OCI-LY3 (cell line): Measurements from ENCODE around the gene NUP93.
A peak's percentile ranks its signal among the peaks of the same experiment; 100 is the strongest.
"Not testable (repeated sequence)": the region's sequence is repeated elsewhere in the genome, so short reads cannot be mapped to it uniquely, and the experiment has no call there.

Source experiments
- H2AFZ ChIP-seq: fragments of 200-600, 300-600 bp; shearing (Covaris generic); 2 replicates; pipeline ENCODE4 v1.6.0; 2014; ENCODE audit warnings: antibody characterized with exemption, low read depth, low read length
- H3K27ac ChIP-seq: fragments of 200-600, 300-600 bp; sonication (generic); 2 replicates; pipeline ENCODE4 v1.5.1; 2014; ENCODE audit warnings: mild to moderate bottlenecking, low read length, moderate library complexity, mixed read lengths
- H3K27me3 ChIP-seq: fragments of 200-600, 300-600 bp; sonication (generic); 2 replicates; pipeline ENCODE4 v1.6.1; 2014; ENCODE audit warnings: low read depth, low read length, mixed read lengths
- H3K36me3 ChIP-seq: fragments of 200-600, 300-600 bp; sonication (generic); replicated peaks from 2 replicates; pipeline ENCODE3; 2014; ENCODE audit warnings: low read depth, low read length, mixed read lengths
- H3K4me1 ChIP-seq: fragments of 300-600, 200-600 bp; sonication (generic); 2 replicates; pipeline ENCODE4 v1.6.1; 2014; ENCODE audit warnings: low read length, mixed read lengths
- H3K4me2 ChIP-seq: fragments of 200-600, 300-600 bp; sonication (generic); 2 replicates; pipeline ENCODE4 v1.6.1; 2014; ENCODE audit warnings: low read length, mixed read lengths
- H3K4me3 ChIP-seq: fragments of 300-600, 200-600 bp; sonication (generic); 2 replicates; pipeline ENCODE4 v1.5.1; 2014; ENCODE audit warnings: antibody characterized with exemption, mild to moderate bottlenecking, low read length, moderate library complexity
- H3K79me2 ChIP-seq: fragments of 300-600, 200-600 bp; shearing (Covaris generic); 2 replicates; pipeline ENCODE4 v1.6.1; 2014; ENCODE audit warnings: mild to moderate bottlenecking, low read length, mixed read lengths
- H3K9ac ChIP-seq: fragments of 300-600, 200-600 bp; shearing (Covaris generic); 2 replicates; pipeline ENCODE4 v1.6.0; 2014; ENCODE audit warnings: mild to moderate bottlenecking, low read length, moderate library complexity
- H3K9me3 ChIP-seq: fragments of 200-600, 300-600 bp; shearing (Covaris generic); 2 replicates; pipeline ENCODE4 v1.6.1; 2014; ENCODE audit warnings: low read length, mixed read lengths; ENCODE audit not compliant: insufficient read depth
- H4K20me1 ChIP-seq: fragments of 200-600, 300-600 bp; sonication (generic); 2 replicates; pipeline ENCODE4 v1.6.1; 2016; ENCODE audit warnings: low read length, mixed read lengths; ENCODE audit not compliant: insufficient read depth
- EZH2phosphoT487 ChIP-seq: fragments of 200-600 bp; shearing (Covaris generic); IDR thresholded peaks from 2 replicates; pipeline ENCODE4 v1.6.1; 2018; ENCODE audit warnings: antibody characterized with exemption, mixed run types, low read depth
- TF ChIP-seq, protein P1 (sequence below): fragments of 200-600, 300-600 bp; sonication (generic); IDR thresholded peaks from 2 replicates; pipeline ENCODE4 v1.5.1; 2014; ENCODE audit warnings: antibody characterized with exemption, low read length, low read depth

NUP93 gene

DNA sequence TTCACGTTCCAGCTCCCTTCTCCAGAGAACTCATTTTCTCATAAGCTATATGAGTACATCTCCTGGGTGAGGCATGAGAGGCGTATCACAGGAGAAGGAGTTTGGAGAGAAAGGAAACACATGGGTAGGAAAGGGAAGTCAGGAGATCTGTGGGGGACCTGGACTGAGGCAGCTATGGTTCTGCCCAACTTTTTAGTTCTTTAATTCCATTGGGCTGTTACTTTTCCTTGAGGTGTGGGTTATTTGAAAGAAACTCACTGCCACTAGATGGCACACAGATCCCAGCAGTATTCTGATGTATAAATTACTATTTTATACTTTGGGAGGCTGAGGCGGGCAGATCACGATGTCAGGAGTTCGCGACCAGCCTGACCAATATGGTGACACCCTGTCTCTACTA, 63.6 kb downstream of the NUP93 start:
- Histone ChIP-seq H3K4me3 (no peak overlapping the region), H3K9me3 (no peaks in the 10 kb centered on the region), H3K27me3 (no peaks in the 10 kb centered on the region), H2AFZ (no peak overlapping the region), H3K27ac (no peak overlapping the region), H3K36me3 (no peaks in the 10 kb centered on the region), H3K9ac (no peak overlapping the region), H4K20me1 (peaks cover 15% of the 10 kb centered on the region), H3K4me2 (no peak overlapping the region), H3K79me2 (peaks cover 14% of the 10 kb centered on the region; the same call in 1 of the 2 replicates), H3K4me1 (no peaks in the 10 kb centered on the region)
- TF ChIP-seq, protein P1, sequence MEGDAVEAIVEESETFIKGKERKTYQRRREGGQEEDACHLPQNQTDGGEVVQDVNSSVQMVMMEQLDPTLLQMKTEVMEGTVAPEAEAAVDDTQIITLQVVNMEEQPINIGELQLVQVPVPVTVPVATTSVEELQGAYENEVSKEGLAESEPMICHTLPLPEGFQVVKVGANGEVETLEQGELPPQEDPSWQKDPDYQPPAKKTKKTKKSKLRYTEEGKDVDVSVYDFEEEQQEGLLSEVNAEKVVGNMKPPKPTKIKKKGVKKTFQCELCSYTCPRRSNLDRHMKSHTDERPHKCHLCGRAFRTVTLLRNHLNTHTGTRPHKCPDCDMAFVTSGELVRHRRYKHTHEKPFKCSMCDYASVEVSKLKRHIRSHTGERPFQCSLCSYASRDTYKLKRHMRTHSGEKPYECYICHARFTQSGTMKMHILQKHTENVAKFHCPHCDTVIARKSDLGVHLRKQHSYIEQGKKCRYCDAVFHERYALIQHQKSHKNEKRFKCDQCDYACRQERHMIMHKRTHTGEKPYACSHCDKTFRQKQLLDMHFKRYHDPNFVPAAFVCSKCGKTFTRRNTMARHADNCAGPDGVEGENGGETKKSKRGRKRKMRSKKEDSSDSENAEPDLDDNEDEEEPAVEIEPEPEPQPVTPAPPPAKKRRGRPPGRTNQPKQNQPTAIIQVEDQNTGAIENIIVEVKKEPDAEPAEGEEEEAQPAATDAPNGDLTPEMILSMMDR = peak; percentile 57
- no peak for TF ChIP-seq EZH2phosphoT487

- H3K27ac ChIP-seq = no peak overlapping the region
- H3K9me3 ChIP-seq = no peaks in the 10 kb centered on the region
- H3K27me3 ChIP-seq = no peaks in the 10 kb centered on the region
- H4K20me1 ChIP-seq = peaks cover 13% of the 10 kb centered on the region
- H2AFZ ChIP-seq = no peak overlapping the region
- TF ChIP-seq, protein P1 = no peak
- TF ChIP-seq EZH2phosphoT487 = no peak
- no peak overlapping the region for H3K4me3 ChIP-seq
- H3K9ac ChIP-seq = no peak overlapping the region
- H3K4me1 ChIP-seq = no peaks in the 10 kb centered on the region
- H3K4me2 ChIP-seq = no peak overlapping the region
- H3K36me3 ChIP-seq = peaks cover 4% of the 10 kb centered on the region
- peaks cover 14% of the 10 kb centered on the region; the same call in 1 of the 2 replicates for H3K79me2 ChIP-seq
These were observed 65.1 kb downstream of the NUP93 start for GRCh38 chr16:56795011-56795410.

DNA sequence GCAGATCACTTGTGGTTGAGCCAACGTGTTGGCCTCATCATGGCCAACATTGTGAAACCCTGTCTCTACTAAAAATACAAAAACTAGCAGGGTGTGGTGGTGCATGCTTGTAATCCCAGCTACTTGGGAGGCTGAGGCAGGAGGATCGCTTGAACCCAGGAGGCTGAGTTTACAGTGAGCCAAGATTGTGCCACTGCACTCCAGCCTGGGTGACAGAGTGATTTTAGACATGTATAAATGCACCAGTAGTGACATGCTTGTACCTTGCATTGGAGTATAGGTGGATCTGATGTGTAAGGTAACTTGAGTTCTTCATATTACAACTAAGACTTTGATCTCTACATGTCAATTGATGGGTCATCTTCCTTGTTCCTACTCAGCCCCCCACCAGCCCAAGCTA, 67.1 kb downstream of the NUP93 start:
- not testable (repeated sequence) for H4K20me1 ChIP-seq, H3K4me2 ChIP-seq, H3K27me3 ChIP-seq, H3K9me3 ChIP-seq, H3K4me1 ChIP-seq, H3K4me3 ChIP-seq, H3K27ac ChIP-seq, H3K36me3 ChIP-seq, H3K9ac ChIP-seq, H2AFZ ChIP-seq
- peaks cover 10% of the 10 kb centered on the region; the same call in 1 of the 2 replicates for H3K79me2 ChIP-seq

DNA sequence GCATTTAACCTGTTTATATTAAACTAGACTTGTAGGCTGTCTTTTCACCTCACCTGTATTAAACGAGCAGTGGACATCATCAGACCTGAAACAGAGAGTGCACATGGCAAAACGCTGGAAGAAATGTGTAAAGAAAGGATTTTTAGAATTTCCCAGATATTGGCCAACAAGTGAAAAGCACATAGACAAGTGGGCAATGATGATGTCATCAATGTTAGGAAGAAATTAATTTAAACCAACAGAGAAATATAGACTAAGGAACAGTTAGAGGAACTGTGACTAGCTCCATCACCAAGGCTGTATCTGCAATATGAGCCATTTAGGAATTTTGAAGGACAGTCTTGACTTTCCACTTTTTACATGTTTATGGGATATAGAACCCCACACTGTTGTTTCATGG, 67.9 kb downstream of the NUP93 start:
- H3K4me1 ChIP-seq = no peaks in the 10 kb centered on the region
- no peak overlapping the region for H2AFZ ChIP-seq
- no peak overlapping the region for H3K9ac ChIP-seq
- no peaks in the 10 kb centered on the region for H3K9me3 ChIP-seq
- H3K36me3 ChIP-seq = peaks cover 4% of the 10 kb centered on the region
- TF ChIP-seq, protein P1 = no peak
- no peak for TF ChIP-seq EZH2phosphoT487
- H4K20me1 ChIP-seq = peaks cover 7% of the 10 kb centered on the region; the same call in 1 of the 2 replicates
- peaks cover 10% of the 10 kb centered on the region; the same call in 1 of the 2 replicates for H3K79me2 ChIP-seq
- no peaks in the 10 kb centered on the region for H3K27me3 ChIP-seq
- no peak overlapping the region for H3K27ac ChIP-seq
- H3K4me3 ChIP-seq = no peak overlapping the region
- no peak overlapping the region for H3K4me2 ChIP-seq
